ENCODE data around the gene CNGB1.
"Not testable (repeated sequence)": the region's sequence is repeated elsewhere in the genome, so short reads cannot be mapped to it uniquely, and the experiment has no call there.

DNA sequence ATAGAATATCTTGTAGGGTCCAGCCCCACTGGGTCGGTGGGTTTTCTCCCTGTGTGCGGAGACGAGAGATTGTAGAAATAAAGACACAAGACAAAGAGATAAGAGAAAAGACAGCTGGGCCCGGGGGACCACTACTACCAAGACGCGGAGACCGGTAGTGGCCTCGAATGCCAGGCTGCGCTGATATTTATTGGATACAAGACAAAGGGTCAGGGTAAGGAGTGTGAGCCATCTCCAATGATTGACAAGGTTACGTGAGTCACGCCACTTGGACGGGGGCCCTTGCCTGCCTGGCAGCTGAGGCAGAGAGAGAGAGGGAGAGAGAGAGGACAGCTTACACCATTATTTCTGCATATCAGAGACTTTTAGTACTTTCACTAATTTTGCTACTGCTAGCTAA lies 33.8 kb upstream of the CNGB1 start:
- TF ChIP-seq, protein P1, sequence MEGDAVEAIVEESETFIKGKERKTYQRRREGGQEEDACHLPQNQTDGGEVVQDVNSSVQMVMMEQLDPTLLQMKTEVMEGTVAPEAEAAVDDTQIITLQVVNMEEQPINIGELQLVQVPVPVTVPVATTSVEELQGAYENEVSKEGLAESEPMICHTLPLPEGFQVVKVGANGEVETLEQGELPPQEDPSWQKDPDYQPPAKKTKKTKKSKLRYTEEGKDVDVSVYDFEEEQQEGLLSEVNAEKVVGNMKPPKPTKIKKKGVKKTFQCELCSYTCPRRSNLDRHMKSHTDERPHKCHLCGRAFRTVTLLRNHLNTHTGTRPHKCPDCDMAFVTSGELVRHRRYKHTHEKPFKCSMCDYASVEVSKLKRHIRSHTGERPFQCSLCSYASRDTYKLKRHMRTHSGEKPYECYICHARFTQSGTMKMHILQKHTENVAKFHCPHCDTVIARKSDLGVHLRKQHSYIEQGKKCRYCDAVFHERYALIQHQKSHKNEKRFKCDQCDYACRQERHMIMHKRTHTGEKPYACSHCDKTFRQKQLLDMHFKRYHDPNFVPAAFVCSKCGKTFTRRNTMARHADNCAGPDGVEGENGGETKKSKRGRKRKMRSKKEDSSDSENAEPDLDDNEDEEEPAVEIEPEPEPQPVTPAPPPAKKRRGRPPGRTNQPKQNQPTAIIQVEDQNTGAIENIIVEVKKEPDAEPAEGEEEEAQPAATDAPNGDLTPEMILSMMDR (conservative IDR thresholded peaks at IDR 0.05 in 1 of 2, IDR thresholded peaks at IDR 0.05 in 1 of 2; ENCODE audit: low read depth in 1 of 2, low read length in 2 of 2), result not testable (repeated sequence)
- TF ChIP-seq EZH2 (IDR thresholded peaks at IDR 0.05; ENCODE audit: low read length, missing control alignments), result not testable (repeated sequence)

Data from fibroblast of lung (primary cell).